ENCODE data around the gene CHST3. TPM values are rescaled to one million over a fixed set of nuclear protein-coding genes. Genes with fewer than 3 reads are reported as not detected.
"Not testable (repeated sequence)": the region's sequence is repeated elsewhere in the genome, so short reads cannot be mapped to it uniquely, and the experiment has no call there.

CHST3 gene
- total RNA-seq, 4 donors from 2014 or later: 27.9 to 54.2 (median 34.2) TPM

DNA sequence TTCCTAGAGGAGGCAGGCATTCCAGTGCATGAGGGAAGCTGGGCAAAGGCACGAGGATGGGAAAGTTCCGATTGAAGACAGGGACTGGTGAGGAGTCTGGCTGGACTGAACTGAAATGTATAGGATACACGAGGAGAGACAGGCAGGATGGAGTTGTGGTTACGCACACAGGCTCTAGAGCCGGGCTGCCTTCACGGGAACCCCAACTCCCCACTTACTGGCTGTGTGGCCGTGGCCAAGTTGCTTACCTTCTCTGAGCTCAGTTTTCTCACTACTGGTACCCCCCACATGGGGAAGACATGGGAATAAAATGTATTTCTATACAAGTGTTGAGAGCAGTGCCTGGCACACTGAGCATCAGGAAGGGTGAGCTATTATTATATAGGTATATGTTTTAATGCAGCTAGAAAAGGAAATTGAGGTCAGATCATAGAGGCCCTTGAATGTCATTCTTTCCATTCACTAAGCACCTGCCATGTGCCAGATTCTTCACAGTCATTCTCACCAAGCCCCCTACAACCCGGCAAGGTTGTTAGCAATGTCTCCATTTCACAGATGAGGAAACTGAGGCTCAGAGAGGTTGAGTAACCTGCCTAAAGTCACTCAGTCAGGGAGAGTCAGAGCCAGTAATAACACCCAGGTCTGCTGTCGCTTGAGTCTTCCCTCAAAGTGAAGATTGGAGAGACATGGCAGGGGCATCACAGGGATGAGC lies 9.7 kb downstream of the CHST3 start:
- no peak for ATAC-seq (ENCODE audit: low FRiP score)
- TF ChIP-seq, protein P1, sequence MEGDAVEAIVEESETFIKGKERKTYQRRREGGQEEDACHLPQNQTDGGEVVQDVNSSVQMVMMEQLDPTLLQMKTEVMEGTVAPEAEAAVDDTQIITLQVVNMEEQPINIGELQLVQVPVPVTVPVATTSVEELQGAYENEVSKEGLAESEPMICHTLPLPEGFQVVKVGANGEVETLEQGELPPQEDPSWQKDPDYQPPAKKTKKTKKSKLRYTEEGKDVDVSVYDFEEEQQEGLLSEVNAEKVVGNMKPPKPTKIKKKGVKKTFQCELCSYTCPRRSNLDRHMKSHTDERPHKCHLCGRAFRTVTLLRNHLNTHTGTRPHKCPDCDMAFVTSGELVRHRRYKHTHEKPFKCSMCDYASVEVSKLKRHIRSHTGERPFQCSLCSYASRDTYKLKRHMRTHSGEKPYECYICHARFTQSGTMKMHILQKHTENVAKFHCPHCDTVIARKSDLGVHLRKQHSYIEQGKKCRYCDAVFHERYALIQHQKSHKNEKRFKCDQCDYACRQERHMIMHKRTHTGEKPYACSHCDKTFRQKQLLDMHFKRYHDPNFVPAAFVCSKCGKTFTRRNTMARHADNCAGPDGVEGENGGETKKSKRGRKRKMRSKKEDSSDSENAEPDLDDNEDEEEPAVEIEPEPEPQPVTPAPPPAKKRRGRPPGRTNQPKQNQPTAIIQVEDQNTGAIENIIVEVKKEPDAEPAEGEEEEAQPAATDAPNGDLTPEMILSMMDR (IDR thresholded peaks at IDR 0.05): no peak
- DNase-seq (ENCODE audit: low spot score): no peak

DNA sequence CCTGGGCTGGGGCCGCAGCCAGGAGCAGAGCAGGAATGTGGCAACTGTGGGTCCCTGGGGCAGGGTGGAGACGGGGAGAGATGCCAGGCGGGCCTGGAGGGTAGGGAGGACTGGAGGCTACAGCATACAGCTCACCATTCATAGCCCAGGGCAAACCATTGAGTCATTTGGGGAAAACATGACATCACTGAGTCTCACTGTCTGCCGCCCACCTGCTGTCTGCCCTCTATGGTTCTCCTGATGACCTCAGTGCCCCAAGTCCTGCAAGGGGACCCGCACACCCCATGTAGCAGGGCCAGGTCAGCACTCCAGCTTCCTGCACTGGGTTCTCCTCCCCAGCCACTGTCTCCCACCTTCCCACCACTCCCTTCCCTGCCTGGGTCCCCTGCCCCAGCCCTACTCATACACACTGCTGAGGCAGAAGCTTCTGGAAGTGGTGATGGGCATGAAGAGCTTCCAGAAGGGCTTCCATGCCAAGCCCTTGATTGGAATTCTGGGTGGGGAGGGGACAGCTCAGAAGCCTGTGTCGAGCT lies 10.4 kb downstream of the CHST3 start:
- TF ChIP-seq, protein P1 (IDR thresholded peaks at IDR 0.05): no peak
- ATAC-seq (ENCODE audit: low FRiP score) (peak; percentile 68), DNase-seq (ENCODE audit: low spot score) (no peak)

DNA sequence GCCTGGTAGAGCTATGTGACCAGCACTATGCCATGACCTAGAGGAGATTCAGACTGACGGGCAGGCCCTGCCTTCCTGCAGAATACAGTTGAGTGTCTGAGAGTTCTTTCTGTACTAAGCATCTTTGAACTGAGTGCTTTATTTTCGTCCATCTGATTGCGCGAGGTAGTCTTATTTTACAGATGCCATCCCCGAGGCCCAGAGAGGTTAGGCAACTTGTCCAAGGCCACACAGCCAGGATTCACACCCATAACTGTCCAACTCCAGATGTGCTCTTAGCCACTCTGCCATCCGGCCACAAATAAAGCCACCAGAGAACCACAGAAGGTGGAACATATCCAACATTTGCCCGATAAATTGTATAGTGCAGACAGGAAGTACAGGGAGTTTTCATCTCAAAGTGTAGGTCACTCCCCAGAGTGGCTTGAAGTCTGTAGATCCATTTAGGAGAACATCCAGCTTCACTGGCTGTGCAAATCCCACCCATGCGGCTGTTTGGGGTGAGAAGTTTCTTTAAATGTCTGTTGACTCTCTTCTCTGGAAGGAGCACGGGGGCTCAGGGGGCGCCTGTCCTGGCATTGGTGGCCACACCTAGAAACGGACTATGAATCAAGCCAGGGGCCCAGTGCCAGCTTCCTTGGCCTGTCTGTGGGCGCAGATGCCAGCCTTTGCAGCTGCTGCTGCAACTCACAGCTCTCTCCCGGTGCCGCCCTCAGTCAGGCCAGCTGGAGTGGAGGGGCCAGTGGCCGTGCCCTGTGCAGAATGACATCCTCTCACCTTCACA lies 11.1 kb downstream of the CHST3 start:
- TF ChIP-seq, protein P1 (IDR thresholded peaks at IDR 0.05): no peak
- ATAC-seq (ENCODE audit: low FRiP score) (peak; percentile 46), DNase-seq (ENCODE audit: low spot score) (no peak)

DNA sequence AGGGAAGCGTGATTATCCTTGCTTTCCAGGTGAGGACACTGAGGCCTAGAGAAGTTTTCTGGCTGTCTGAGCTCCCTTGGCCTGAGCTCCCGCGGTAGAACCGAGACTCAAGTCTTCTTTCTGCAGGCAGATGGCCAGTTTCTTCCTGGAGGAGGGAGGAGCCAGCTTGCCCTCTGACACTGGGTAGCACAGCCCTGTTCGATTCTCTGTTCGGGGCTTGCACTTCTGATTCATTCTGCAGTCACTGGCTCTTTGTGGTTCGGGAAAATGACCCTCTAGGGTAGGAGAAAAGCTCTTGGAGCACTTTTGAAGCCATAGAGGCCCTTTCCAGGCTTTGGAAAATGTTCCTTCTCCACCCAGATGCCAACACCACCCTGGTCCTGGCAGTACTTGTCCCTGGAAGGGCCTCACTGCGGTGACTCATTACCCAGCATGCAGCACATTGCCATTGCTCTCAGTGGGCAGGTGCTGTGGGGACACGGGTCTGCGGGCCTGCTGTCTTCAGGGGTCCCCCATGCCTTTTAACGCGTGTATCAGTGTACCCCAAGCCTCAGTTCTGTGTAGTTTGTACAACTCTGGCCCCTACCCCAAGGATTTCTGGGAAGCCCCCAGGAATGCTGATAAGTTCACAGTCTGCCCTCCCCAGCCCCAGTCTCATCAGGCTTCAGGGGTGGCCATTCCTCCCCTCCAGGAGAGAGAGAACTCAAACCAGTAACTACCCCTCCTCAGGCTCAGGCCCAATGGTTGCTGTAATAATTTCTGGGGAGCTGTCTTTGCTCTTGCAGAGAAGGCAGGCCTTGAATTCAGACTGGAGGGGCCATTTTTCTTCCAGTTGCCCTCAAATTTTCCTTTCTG lies 11.9 kb downstream of the CHST3 start:
- TF ChIP-seq, protein P1 (IDR thresholded peaks at IDR 0.05): no peak
- ATAC-seq (ENCODE audit: low FRiP score) (peak; percentile 43), DNase-seq (ENCODE audit: low spot score) (no peak)

DNA sequence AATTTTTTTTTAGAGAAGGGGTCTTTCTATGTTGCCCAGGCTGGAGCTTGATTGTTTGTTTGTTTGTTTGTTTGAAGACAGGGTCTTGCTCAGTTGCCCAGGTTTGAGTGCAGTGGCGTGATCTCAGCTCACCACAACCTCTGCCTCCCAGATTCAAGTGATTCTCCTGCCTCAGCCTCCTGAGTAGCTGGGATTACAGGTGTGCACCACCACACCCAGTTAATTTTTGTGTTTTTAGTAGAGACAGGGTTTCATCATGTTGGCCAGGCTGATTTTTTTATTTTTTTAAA lies 13.4 kb downstream of the CHST3 start:
- DNase-seq (ENCODE audit: low spot score); ATAC-seq (ENCODE audit: low FRiP score): not testable (repeated sequence)

DNA sequence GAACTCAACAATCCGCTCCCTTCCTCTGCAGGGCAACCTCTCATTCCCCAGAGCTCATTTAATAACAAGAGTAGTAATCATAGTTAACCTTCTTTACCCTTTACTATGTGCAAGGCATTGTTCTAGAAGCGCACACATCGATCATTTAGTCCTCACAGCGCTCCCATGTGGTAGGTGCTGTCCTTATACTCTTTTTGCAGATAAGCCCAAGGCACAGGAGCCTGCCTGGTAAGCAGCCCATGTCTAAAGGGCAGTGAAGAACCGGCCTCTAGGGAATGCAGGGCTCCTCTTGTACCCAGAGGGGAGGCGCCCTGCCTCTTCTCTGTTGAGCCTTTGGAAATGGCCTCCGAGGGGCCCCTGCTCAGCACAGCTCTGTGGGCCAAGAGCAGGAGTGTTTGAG lies 14.3 kb downstream of the CHST3 start:
- TF ChIP-seq, protein P1 (IDR thresholded peaks at IDR 0.05): no peak
- no peak for DNase-seq (ENCODE audit: low spot score)
- ATAC-seq (ENCODE audit: low FRiP score): no peak
